HEK293 (cell line): ENCODE data around the gene NCLN.

ENCODE experiments used
- SETDB1 ChIP-seq: IDR thresholded peaks from one replicate; pipeline ENCODE4 v1.6.1; 2017; ENCODE audit warnings: mild to moderate bottlenecking, low read length, moderate library complexity, mixed read lengths; ENCODE audit not compliant: insufficient read length
- ZNF571 ChIP-seq: fragments of 450-650 bp; formaldehyde crosslinking; IDR thresholded peaks from 2 replicates; pipeline ENCODE4 v1.5.0; 2017; ENCODE audit warnings: missing biosample characterization, missing genetic modification characterization
- ZNF664 ChIP-seq: fragments of 450-650 bp; formaldehyde crosslinking; IDR thresholded peaks from 2 replicates; pipeline ENCODE4 v1.5.1; 2016; ENCODE audit warnings: missing biosample characterization, missing genetic modification characterization

- TF ChIP-seq ZNF571 (tag by site-specific recombination) (no peak), SETDB1 (no peak), ZNF664 (tag by site-specific recombination) (no peak)
Measured at GRCh38 chr19:3251229-3251628, 65.5 kb downstream of the NCLN start.
